ENCODE measurements around the gene RNASEH2A. TPM values are rescaled to one million over a fixed set of nuclear protein-coding genes. Genes with fewer than 3 reads are reported as not detected.

Gene RNASEH2A
- total and polyA plus RNA-seq, 2 of the 4 experiments (the other 2 are of a cell fraction), result 34.9 to 44.6 TPM

DNA sequence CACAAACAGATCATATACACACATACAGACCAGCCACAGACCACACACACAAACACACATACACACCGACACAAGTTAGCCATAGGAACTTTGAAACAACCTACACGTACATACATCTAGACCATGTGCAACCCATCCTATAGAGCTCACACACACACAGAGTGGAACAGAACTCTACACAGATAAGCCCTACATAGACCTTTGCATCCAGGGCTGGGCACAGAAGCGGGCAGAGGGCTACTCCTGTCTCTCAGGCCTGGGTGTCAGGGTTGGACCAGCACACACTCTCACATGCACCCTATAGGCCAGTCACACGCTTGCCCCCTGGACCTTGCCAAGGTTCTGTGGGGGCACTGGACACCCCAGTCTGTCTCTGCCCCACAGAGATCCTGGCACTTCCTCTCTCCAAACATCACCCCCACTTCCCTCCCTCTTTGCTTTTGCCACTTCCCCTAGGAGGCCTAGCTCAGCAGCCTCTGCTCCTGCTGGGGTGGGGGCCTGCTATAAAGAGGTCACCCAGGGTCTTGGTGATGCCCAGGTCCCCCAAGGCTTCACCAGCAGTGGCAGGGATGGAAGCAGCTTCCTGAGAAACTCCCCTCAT, 20.9 kb upstream of the RNASEH2A start:
- WGBS, 2 experiments (ENCODE audit: extremely low coverage in 2 of 2, insufficient read length in 1 of 2), result 63% methylated on average over 3 of the region's 4 CpGs; no CpG with 5 or more reads in 1 of the 2 experiments
- Histone ChIP-seq H3K4me3 (ENCODE audit: insufficient read depth, low read depth, low read length) (no peak overlapping the region), H3K18ac (ENCODE audit: low read depth, low read length) (peak overlapping the region; percentile 29), H2AK9ac (replicated peaks; ENCODE audit: low read depth, low read length, poor library complexity) (peak overlapping the region; percentile 81), H3K4ac (ENCODE audit: low read depth, low read length) (peak overlapping the region; percentile 80), H3K36me3 (ENCODE audit: control insufficient read depth, insufficient read depth, low read length) (no peaks in the 10 kb centered on the region), H3K27ac (ENCODE audit: insufficient read depth, low read length) (peak overlapping the region; percentile 0; the same call in 1 of the 2 replicates), H3K9me3 (ENCODE audit: control insufficient read depth, insufficient read depth, low read length) (no peaks in the 10 kb centered on the region), H2BK20ac (ENCODE audit: low read depth, low read length) (peak overlapping the region; percentile 5; the same call in 1 of the 2 replicates), H4K5ac (ENCODE audit: low read depth, low read length) (peak overlapping the region; percentile 77), H3K14ac (replicated peaks; ENCODE audit: low read depth, low read length) (peak overlapping the region; percentile 45), H2AK5ac (ENCODE audit: low read depth, low read length) (peak overlapping the region; percentile 97), H3K9ac (ENCODE audit: low read depth, low read length) (no peak overlapping the region), H2BK15ac (ENCODE audit: low read depth, low read length) (peak overlapping the region; percentile 22; the same call in 2 of the 3 replicates), H3K56ac (ENCODE audit: extremely low read depth, insufficient read depth, low read length) (no peak overlapping the region), H3K9me1 (ENCODE audit: insufficient read depth, low read length) (peaks cover 25% of the 10 kb centered on the region), H3K4me2 (ENCODE audit: low read depth, low read length) (no peak overlapping the region), H2BK5ac (ENCODE audit: low read depth, low read length, poor library complexity, severe bottlenecking) (peak overlapping the region; percentile 95), H4K8ac (ENCODE audit: low read depth in 2 of 2, low read length in 2 of 2) (peak overlapping the region; percentile 3 to 79; a peak in 3 of 4 replicates), H3K4me1 (ENCODE audit: control insufficient read depth, insufficient read depth, low read length) (peaks cover 47% of the 10 kb centered on the region), H4K20me1 (ENCODE audit: insufficient read depth, low read length) (peaks cover 3% of the 10 kb centered on the region; the same call in 1 of the 2 replicates), H2BK120ac (ENCODE audit: low read depth, low read length) (peak overlapping the region; percentile 88), H3K23ac (ENCODE audit: low read depth, low read length) (peak overlapping the region; percentile 48), H3K27me3 (ENCODE audit: control insufficient read depth, insufficient read depth, low read length) (no peaks in the 10 kb centered on the region), H2AFZ (replicated peaks; ENCODE audit: low read length, poor library complexity) (peak overlapping the region; percentile 86), H3K79me1 (ENCODE audit: low read depth in 1 of 2, low read length in 2 of 2) (peaks cover 0 to 34% of the 10 kb centered on the region in 2 experiments; a peak in 2 of 4 replicates), H4K91ac (ENCODE audit: insufficient read depth, low read depth, low read length) (peak overlapping the region; percentile 40)
- intact Hi-C loops (cut with micrococcal nuclease), result no loop called here
- ChIA-PET CTCF (no interaction called here), POLR2A (ENCODE audit: unreplicated experiment) (no interaction called here)
- in situ Hi-C loops (cut with MboI; ENCODE audit: low sequenced_read_pairs), result loop anchor here (25.0 kb wide), 1 partner anchor 1052 kb away; no protein-coding TSS in a partner anchor
- no TSS peak for BruUV-seq (replicated peaks)
- peak; percentile 27; the same call in 1 of the 2 replicates for TF ChIP-seq POLR2A (IDR thresholded peaks at IDR 0.05; ENCODE audit: low read depth, low read length)
- TF ChIP-seq CHD1 (IDR thresholded peaks at IDR 0.05; ENCODE audit: low read depth, low read length), result no peak
- dilution Hi-C loops (cut with HindIII; ENCODE audit: low sequenced_read_pairs, unreplicated experiment), result no loop called here
- DNase-seq, result no peak
- no peak for ATAC-seq (ENCODE audit: low read depth)
